HG02885 (cell line): Measurements from ENCODE around the gene COLEC11.
A peak's percentile ranks its signal among the peaks of the same experiment; 100 is the strongest.
"Not testable (repeated sequence)": the region's sequence is repeated elsewhere in the genome, so short reads cannot be mapped to it uniquely, and the experiment has no call there.

Experiments
- ATAC-seq: cut with Tn5 transposase; IDR thresholded peaks from one replicate; pipeline ENCODE4 v1.9.1; 2021; ENCODE audit warnings: mild to moderate bottlenecking; ENCODE audit not compliant: unreplicated experiment, poor library complexity

The COLEC11 gene

DNA sequence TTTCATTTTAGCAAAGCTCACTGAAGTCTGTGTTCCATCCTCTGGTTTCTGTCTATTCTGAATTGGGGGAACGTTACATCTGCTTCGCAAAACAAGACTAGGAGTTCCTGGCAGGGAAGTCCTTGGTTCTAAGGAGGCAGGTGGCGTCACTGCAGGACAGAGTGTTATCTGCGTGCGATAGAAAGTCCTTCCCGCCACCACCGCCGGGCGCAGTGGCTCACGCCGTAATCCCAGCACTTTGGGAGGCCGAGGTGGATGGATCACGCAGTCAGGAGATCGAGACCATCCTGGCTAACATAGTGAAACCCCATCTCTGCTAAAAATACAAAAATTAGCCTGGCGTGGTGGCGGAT, 41.0 kb downstream of the COLEC11 start:
- not testable (repeated sequence) for ATAC-seq

DNA sequence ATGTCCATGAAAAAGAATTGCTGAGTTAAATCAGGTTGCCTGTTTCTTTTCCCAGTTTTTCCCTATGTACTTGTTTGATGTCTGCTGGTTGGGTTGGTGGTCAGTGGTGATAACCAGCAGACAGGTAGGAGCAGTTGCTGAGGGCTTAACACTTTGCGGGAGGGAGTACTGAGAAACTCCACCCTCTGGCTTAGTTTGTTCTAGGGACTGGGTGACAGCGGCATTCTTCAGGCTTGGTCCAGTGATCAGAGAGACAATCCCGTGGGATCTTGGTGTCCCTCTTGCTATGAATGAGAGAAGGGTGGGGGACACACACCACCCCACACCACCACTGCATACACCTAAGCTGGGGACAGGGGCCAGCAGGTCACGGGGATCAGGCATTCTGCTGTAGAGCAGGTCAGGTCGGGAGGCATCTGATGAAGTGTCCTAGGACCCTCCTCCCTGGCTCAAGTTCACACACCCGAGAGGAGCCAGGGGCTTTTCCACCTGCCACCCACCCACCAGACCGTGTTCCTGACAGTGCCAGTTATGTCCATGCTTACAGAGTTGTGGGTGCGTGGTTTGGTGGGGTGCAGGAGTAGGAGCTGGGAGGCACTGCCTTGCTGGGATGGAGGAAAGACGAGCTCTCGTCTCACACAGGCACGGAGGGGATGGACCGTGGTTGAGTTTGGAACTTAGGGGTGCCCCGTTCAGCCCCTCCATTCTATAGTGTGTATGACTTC, 41.8 kb downstream of the COLEC11 start:
- no peak for ATAC-seq

DNA sequence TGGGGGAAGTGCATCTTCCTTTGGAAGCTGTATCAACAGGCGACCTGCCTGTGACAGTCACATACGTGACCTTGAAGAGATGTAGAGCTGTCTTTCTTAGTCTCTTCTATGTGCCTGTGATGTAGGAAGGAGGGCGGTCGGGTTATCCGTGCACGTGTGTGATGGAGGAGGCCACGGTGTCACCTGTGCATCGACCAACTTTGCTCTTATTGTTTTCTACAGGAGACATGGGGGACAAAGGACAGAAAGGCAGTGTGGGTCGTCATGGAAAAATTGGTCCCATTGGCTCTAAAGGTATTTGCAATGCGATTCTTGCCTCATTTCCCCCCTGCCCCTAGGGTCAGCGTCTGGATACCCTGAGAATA, 42.4 kb downstream of the COLEC11 start:
- no peak for ATAC-seq

DNA sequence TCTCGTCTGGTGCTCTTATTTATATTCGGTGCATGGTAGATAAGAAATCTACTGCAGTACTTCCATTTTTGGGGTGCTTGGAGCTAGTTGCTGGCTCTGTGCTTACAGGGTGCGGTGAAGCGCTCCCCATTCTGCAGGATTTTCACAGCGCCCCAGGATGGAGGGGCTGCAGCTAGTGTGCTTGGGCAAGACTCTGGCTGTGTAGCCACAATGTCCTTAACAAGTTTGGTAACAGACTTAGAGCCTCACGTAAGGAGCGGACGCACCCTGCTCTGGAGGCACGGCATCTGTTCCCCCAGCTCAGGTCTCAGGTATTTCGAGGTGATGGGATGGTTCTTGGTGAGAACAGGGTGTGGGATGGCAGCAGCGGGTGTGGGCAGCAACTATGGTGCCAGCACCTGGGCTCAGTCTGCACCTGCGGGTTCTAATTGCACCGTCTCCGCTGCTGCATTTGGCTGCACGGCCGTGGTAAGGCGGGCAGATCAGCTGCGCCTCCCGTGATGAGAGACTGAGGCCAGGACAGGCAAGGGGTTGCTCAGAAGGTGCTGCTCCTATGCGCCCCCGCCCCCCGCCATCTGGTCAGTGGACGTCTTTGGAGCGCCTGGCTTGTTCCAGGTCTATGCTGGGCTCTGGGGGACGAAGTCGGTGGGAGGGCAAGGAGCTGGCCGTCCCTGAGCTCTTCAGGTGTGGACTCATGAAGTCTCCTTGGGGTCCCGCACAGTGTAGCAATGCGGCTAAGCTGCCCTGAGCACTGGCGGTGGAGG, 43.0 kb downstream of the COLEC11 start:
- ATAC-seq = no peak

DNA sequence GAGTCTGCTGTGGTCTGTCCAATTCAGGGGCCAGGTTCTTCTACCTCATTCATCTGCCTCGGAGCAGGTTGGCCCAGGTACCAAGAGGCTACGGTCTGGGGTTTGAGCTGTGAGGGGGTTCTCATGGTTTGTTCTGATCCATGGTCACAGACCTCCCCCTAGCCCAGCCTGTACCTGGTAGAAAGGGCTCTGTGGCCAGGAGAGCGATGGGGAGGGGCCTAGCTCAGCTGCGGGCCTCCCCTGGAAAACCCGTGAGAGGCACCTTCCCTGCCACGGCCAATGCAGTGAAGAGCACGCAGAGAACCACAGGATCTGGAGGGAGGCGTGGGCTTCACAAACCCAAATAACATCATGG, 43.5 kb downstream of the COLEC11 start:
- ATAC-seq = no peak

DNA sequence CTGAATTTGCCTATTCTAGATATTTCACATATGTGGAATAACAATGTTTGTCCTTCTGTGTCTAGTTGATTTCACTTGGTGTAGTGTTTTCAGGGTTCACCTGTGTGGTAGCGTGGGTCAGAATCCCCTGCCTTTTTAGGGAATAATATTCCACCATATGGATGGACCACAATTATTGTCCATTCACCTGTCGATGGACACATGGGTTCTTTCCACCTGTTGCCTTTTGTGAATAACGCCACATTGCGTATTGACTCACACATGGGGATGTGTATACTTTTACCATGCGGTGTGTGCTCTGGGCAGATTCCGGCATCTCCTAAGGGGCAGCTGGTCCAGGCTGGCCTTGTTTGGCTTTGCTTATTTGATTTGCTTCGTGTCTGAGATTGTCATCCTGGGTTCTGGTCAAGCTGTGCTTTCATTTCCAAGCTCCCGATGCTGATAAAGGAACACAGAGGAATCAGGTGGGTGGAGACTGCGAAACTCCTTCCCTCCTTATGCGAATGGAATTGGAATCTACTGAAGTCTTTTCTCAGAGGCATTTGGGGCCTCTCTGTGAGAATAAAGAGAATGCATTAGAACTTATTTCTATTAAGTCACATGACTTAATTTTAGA, 44.2 kb downstream of the COLEC11 start:
- ATAC-seq = no peak

DNA sequence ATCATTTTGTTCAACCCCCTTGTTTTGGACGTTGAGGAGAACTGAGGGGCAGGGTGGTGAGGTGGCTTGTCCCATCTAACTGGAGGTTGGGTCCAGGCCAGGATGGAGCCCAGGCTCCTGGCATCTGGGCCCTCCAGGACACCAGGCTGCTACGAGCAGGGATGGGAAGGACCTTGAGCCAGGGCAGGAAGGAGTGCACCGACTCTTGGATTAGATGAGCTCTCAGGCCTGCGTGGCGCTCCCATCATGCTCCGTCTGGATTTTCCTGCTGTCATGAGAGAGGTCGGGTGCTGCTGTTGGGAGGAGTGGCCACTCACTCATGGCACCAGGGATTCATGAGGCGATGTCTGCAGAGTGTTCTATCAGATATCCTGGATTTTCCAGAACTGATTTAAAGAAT, 44.7 kb downstream of the COLEC11 start:
- ATAC-seq = no peak

DNA sequence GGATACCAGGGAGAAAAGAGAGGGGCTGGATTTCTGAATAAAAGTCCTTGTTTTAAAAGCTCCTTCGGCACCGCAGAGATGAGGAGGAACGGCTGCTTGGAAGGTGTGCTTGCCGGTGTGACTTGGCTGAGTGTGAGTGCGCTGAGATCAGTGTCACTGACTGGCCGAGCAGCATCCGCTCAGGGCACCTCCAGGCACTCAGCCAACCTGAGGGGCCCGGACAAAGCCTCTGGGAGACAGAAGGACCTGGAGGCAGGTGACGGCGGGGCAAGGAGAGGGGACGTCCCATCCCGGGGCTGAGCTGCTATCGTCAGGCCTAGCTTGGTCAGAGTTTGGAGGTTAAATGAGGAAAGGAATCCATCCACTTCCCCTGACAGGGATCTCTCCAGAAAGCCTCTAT, 46.3 kb downstream of the COLEC11 start:
- no peak for ATAC-seq

DNA sequence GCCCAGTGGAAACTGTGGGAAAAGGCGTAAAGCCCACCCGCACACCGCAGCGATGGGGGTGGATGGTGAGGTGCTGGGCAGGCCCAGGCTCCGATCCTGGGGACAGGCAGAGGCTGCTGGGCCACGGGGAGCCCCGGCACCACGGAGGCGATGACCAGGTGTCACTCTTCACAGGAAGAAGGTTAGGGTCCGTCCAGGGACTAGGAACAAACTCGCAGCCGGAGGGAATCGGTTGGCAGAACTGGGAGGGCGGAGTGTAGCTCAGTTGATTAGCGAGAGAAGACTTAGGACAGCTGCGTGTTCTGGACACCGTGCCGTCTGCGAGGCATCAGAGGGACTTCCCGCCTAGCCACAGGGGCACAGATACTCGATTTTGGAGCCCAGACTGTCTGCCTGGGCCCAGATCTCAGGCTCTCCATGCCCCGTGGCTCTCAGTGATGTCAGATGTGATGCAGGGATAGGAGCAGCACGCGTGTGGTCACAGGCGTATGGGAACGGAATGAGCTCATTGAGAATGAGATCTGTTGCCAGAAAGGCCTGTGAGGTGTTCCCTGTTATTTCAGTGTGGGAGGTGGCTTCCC, 47.0 kb downstream of the COLEC11 start:
- no peak for ATAC-seq

DNA sequence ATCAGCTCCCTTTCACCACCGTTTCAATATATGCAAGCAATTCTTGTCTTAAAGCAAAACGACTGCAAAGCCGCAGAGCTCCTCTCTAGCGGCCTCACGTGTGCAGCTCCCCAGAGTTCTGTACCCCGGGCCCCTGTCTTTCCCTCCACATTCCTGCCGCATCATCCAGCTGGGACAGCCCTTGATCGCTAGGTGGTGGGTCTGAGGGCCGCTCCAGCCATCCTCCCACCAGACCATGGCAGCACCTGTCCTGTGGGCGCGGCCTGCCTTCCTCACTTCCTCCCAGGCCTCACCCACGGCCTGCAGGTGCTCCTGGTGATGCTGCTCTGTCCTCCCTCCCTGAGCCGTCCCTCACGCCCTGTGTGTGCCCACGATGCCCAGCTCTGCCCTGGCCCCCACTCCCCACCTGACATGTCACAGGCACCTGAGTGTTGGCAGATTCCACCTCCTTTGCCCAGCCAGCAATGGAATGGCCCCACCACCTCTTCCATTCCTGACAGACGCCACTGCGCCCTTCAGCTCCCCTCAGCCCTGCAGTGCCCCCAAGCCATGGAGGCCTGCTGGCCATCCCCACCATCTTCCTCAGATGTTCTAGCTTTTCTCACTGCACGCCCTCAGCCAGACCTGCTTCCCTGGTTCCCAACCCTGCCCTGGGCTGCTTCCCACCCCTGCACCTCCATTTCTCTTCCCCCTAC, 47.8 kb downstream of the COLEC11 start:
- ATAC-seq = no peak

DNA sequence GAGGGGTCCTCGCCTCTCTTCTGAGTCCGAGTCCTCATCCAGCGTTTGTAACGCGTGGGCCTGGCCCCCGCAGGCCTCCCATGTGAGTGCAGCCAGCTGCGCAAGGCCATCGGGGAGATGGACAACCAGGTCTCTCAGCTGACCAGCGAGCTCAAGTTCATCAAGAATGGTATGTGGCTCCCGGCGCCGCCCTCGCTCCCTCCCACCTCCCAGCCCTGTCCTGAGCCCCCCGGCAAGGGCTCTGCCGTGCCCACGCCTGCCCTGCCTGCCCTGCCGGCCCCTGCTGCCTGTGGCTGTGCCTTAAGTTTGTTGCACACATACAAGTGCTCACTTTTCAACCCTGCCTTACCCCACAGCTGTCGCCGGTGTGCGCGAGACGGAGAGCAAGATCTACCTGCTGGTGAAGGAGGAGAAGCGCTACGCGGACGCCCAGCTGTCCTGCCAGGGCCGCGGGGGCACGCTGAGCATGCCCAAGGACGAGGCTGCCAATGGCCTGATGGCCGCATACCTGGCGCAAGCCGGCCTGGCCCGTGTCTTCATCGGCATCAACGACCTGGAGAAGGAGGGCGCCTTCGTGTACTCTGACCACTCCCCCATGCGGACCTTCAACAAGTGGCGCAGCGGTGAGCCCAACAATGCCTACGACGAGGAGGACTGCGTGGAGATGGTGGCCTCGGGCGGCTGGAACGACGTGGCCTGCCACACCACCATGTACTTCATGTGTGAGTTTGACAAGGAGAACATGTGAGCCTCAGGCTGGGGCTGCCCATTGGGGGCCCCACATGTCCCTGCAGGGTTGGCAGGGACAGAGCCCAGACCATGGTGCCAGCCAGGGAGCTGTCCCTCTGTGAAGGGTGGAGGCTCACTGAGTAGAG, 48.7 kb downstream of the COLEC11 start:
- no peak for ATAC-seq

DNA sequence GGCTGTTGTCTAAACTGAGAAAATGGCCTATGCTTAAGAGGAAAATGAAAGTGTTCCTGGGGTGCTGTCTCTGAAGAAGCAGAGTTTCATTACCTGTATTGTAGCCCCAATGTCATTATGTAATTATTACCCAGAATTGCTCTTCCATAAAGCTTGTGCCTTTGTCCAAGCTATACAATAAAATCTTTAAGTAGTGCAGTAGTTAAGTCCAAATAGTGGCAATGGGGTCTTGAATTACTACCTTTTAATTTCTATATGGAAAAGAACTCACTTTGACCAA, 49.3 kb downstream of the COLEC11 start:
- peak; percentile 81 for ATAC-seq

DNA sequence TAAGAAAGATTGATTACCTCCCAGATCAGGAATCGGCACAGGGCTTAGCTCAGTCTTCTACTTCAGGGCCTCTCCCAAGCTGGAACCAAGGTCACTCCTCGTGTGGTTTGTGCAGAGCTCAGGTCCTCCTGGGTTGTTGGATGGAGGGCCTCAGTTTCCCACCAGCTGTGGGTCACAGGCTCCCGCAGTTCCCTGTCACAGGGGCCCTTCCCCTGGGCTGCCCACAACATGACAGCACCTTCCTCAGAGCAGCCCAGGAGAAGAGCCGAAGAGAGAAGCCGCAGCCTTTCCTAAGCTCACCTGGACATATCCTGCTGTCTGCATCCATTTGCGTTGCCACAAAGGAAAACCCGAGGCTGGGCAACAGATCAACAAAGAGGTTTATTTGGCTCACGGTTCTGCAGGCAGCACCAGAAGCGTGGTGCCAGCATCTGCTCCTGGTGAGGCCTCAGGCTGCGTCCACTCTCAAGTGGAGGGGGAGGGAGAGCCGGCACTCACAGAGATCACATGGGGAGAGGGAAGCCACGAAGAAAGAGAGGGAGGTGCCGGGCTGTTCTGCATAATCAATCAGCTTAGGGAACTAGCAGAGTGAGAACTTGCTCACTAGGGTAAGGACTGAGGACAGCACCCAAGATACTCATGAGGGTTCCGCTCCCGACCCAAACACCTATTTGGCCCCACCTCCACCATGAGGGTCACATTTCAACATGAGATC, 50.1 kb downstream of the COLEC11 start:
- no peak for ATAC-seq

DNA sequence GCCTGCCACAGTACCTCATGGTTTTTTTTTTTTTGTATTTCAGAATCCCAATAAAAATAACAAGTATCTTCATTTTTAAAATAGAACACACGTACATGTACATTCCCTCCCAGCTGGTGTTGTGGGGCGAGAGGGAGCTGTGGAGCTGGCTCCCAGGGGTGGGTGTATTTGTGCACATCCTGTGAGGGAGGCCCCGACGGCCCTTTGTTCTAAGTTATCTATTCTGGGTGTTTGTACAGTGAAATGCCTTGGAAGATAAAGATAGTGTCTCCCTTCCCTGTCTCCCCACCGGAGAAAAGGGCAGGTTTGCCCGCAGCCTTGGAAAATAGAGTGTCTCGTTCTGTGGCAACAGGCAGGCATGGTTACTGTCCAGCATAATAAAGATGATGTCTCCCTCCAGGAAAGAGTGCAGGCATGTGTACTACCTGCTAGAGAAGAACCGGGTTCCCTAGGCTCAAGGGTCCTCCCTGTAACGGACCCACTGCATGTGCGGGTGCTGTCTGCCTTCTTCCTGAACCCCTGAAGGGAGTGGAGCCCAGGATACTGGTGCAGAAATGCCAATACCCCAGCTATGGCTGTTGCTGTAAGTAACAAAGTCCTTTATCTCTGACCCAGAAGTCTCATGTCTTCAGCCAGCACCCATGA, 51.0 kb downstream of the COLEC11 start:
- ATAC-seq = no peak

DNA sequence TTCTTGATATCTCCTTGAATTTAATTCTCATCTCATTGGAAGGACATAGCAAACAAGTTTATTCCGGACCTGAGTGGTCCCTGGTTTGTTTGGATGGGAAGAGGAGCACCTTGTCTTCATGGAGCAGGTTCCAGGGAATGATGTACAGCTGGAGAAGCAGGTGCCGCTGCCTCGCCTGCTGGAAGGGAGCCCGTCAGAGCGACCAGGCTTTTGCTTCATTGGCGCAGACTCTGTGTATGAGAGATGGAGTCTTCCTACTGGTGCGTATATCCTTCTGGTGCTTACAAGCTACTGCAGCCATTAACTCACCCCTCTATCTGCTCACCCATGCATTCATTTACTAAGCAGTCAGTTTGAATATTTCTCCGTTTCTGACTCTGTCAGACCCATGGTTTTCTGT, 51.5 kb downstream of the COLEC11 start:
- no peak for ATAC-seq

DNA sequence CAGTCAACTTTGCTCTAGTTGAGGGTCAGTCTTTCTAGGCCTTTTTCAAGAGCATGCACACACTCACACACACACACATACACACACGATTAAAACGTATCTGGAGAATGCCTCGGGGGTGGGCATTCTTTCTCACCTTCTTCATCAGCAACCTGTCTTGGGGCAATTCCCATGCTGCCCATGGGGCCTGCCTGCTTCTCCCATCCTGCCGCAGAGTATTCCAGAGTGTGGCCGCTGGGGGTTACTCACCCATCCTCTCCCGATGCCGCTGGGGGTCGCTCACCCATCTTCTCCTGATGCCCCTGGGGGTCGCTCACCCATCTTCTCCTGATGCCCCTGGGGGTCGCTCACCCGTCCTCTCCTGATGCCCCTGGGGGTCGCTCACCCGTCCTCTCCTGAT, 52.3 kb downstream of the COLEC11 start:
- no peak for ATAC-seq

DNA sequence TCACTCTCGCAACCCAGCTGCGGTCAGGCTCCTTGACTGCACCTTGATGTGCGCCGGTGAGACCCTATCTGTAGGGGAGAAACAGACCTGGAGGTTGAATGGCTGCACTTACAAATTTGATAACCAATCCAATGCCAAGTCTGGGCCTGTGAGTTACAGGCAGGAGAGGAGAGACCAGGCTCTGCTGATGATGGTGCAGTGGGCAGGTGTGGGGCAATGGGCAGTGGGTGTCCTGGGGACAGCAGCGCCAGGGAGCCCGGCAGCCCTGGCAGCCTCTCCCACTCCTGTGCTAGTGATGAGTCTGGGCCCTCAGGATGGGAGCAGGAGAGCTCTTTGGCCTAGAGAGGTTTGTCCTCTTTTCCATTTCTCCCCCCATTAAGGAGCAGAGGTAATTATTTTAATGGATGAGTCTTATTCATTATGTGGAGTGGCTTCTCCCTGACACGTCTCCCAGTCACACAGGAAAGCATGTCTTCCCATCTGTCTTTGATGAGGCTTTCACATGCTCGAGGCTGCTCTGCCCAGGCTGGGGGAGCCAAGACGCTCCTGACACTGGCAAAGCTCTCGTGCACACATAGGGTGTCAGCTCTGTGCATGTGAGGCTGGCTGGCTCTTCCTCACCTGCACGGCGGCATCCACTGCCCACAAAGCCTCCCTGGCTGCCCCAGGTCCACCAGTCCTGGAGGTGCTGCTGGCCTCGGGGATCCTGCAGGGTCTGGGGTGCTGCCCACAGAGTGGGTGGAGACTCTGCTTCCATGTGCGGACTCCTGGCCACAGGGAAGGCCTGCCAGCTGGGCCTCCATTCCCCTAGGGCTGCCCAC, 53.1 kb downstream of the COLEC11 start:
- no peak for ATAC-seq

DNA sequence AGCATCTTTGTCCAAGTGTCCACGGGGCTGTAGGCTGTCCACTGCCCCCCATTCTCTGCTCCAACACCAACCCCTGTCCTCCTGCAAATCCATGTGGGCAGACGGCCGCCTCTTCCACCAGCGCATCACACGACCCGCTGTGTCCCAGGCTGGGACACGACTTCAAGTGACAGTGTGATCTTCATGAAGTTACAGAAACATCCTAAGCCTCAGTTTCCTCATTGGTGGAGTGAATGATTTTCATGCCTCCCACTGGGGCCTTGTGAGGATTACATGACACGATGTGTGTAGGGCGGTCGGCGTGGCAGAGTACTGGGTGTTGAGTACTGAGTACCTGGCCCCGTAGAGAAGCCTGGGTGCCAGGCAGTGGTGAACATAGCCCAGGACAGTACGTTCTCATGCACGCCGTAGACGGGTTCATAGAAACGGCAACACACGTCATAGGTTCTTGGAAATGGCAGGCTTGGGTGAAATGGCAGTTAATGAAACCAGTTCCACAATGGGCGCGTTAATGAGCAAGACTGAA, 53.8 kb downstream of the COLEC11 start:
- ATAC-seq = no peak
